HCT116 (cell line): ENCODE measurements around the gene MICA. TPM values are rescaled to one million over a fixed set of nuclear protein-coding genes. Genes with fewer than 3 reads are reported as not detected.

ENCODE experiments used
- ATAC-seq: fragments of 200-7000 bp; cut with Tn5 transposase; 2 replicates; pipeline ENCODE4 v1.9.1; 2020; ENCODE audit warnings: mild to moderate bottlenecking, moderate library complexity
- BruUV-seq: library from RNA; stranded (reverse); fragments of 400-500 nt; replicated peaks from 2 replicates; lab custom pipeline; 2021; lab: Mats Ljungman, UMichigan
- CTCF ChIA-PET: fragments of 300-600 bp; sonication (Branson Sonifier 250); formaldehyde crosslinking; loops from one replicate; lab custom pipeline; 2021; ENCODE audit warnings: antibody characterized with exemption; lab: Charles Lee
- POLR2A ChIA-PET: fragments of 300-600, 350-600 bp; sonication (Branson Sonifier 250); formaldehyde crosslinking; loops from one replicate; lab custom pipeline; 2021; ENCODE audit warnings: antibody characterized with exemption; lab: Charles Lee
- RAD21 ChIA-PET, 2 experiments: fragments of 300-600 bp; sonication (Branson Sonifier 250); formaldehyde crosslinking; loops; one replicate each; lab custom pipeline; 2023; ENCODE audit warnings: low total read pairs in 2 of 2; ENCODE audit not compliant: uncharacterized antibody in 2 of 2, unreplicated experiment in 2 of 2, low non-redundant PET in 1 of 2; lab: Charles Lee
- DNase-seq: peaks from one replicate; pipeline ENCODE4 v3.0.0-alpha.2; 2010; ENCODE audit warnings: low read depth, low spot score
- H2AFZ ChIP-seq: fragments of 200-600 bp; shearing (Covaris generic), sonication (generic); 2 replicates; pipeline ENCODE4 v1.6.1; 2017; ENCODE audit warnings: low read depth, mixed run types, mixed read lengths, antibody characterized with exemption, low read length; ENCODE audit not compliant: poor library complexity, severe bottlenecking
- H3K27ac ChIP-seq: 2 replicates; pipeline ENCODE4 v1.5.1; 2012; ENCODE audit warnings: low read depth, low read length
- H3K27me3 ChIP-seq: fragments of 200-600 bp; sonication (generic); 2 replicates; pipeline ENCODE4 v1.6.1; 2016; ENCODE audit warnings: mixed run types, low read length, mixed read lengths; ENCODE audit not compliant: insufficient read depth
- H3K36me3 ChIP-seq, 2 experiments: fragments of 200-500 bp in 1 of 2; fragments of 200-600 bp in 1 of 2; sonication (Bioruptor generic) in 1 of 2; sonication (generic) in 1 of 2; 2 replicates each; pipeline versions ENCODE4 v1.5.1 to v1.6.1; 2014 to 2016; ENCODE audit warnings: low read length in 2 of 2, inconsistent platforms in 1 of 2, mixed read lengths in 1 of 2, mixed run types in 1 of 2; ENCODE audit not compliant: insufficient read depth in 2 of 2, control insufficient read depth in 1 of 2
- H3K4me1 ChIP-seq, 2 experiments: fragments of 200-600 bp in 1 of 2; sonication (generic) in 1 of 2; 2 replicates each; pipeline versions ENCODE4 v1.5.1 to v1.6.1; 2012 to 2017; ENCODE audit warnings: low read length in 2 of 2, inconsistent platforms in 1 of 2, mild to moderate bottlenecking in 1 of 2, mixed read lengths in 1 of 2, mixed run types in 1 of 2, moderate library complexity in 1 of 2; ENCODE audit not compliant: insufficient read depth in 2 of 2, control insufficient read depth in 1 of 2
- H3K4me2 ChIP-seq: fragments of 200-600 bp; sonication (generic); 2 replicates; pipeline ENCODE4 v1.6.1; 2017; ENCODE audit warnings: mixed run types, low read length, mixed read lengths
- H3K4me3 ChIP-seq, 2 experiments: fragments of 200-600 bp in 1 of 2; sonication (generic) in 1 of 2; replicated peaks in 1 of 2; 2 replicates each; pipeline ENCODE4 v1.5.1; 2011 to 2016; ENCODE audit warnings: low read length in 2 of 2, control low read depth in 1 of 2, low read depth in 1 of 2, mild to moderate bottlenecking in 1 of 2, mixed read lengths in 1 of 2, mixed run types in 1 of 2
- H3K79me2 ChIP-seq: fragments of 200-600 bp; sonication (generic); 2 replicates; pipeline ENCODE4 v1.6.1; 2017; ENCODE audit warnings: mild to moderate bottlenecking, mixed run types, low read length, moderate library complexity, mixed read lengths; ENCODE audit not compliant: insufficient read depth
- H3K9ac ChIP-seq: fragments of 200-600 bp; sonication (generic); 2 replicates; pipeline ENCODE4 v1.6.1; 2016; ENCODE audit warnings: low read length, mixed read lengths
- H3K9me2 ChIP-seq: fragments of 200-600 bp; sonication (generic), shearing (Covaris generic); 2 replicates; pipeline ENCODE4 v1.6.1; 2017; ENCODE audit warnings: mixed run types, mild to moderate bottlenecking, moderate library complexity; ENCODE audit not compliant: insufficient read depth
- H3K9me3 ChIP-seq, 2 experiments: fragments of 200-500 bp in 1 of 2; fragments of 200-600 bp in 1 of 2; sonication (Bioruptor generic) in 1 of 2; sonication (generic) in 1 of 2; 2 replicates each; pipeline ENCODE4 v1.6.1; 2014 to 2017; ENCODE audit warnings: low read length in 2 of 2, mixed read lengths in 2 of 2, inconsistent platforms in 1 of 2, low read depth in 1 of 2, mild to moderate bottlenecking in 1 of 2, mixed run types in 1 of 2, moderate library complexity in 1 of 2; ENCODE audit not compliant: control insufficient read depth in 1 of 2, insufficient read depth in 1 of 2
- H4K20me1 ChIP-seq: fragments of 200-600 bp; sonication (generic), shearing (Covaris generic); 2 replicates; pipeline ENCODE4 v1.6.1; 2017; ENCODE audit warnings: mixed run types, mild to moderate bottlenecking, moderate library complexity; ENCODE audit not compliant: insufficient read depth
- CBX3 ChIP-seq: IDR thresholded peaks from 2 replicates; pipeline ENCODE4 v1.6.1; 2012; ENCODE audit warnings: low read depth
- EGR1 ChIP-seq: IDR thresholded peaks from 2 replicates; pipeline ENCODE4 v1.6.1; 2012; ENCODE audit warnings: low read depth
- ELF1 ChIP-seq: IDR thresholded peaks from 2 replicates; pipeline ENCODE4 v1.6.1; 2012; ENCODE audit warnings: low read depth, borderline replicate concordance
- EZH2 ChIP-seq: fragments of 200-600 bp; sonication (generic); IDR thresholded peaks from 2 replicates; pipeline ENCODE4 v1.6.1; 2017; ENCODE audit warnings: antibody characterized with exemption, mixed run types
- JUND ChIP-seq: IDR thresholded peaks from 2 replicates; pipeline ENCODE4 v1.6.1; 2012
- POLR2A ChIP-seq: IDR thresholded peaks from 2 replicates; pipeline ENCODE4 v1.7.0; 2011; ENCODE audit warnings: borderline replicate concordance; ENCODE audit not compliant: insufficient read depth, insufficient read length; ENCODE audit errors: extremely low read depth
- POLR2AphosphoS5 ChIP-seq: IDR thresholded peaks from 2 replicates; pipeline ENCODE4 v1.6.1; 2011; ENCODE audit warnings: mild to moderate bottlenecking, low read depth, low read length, moderate library complexity
- RAD21 ChIP-seq: IDR thresholded peaks from 2 replicates; pipeline ENCODE4 v1.6.1; 2012; ENCODE audit warnings: low read depth, mild to moderate bottlenecking
- SIN3A ChIP-seq: IDR thresholded peaks from 2 replicates; pipeline ENCODE4 v1.6.1; 2012; ENCODE audit warnings: low read depth
- SP1 ChIP-seq: IDR thresholded peaks from 2 replicates; pipeline ENCODE4 v1.6.1; 2012; ENCODE audit warnings: low read depth
- SRF ChIP-seq: IDR thresholded peaks from 2 replicates; pipeline ENCODE4 v1.6.1; 2012; ENCODE audit warnings: low read depth
- TCF7L2 ChIP-seq: IDR thresholded peaks from 2 replicates; pipeline ENCODE4 v1.7.0; 2011; ENCODE audit warnings: borderline replicate concordance, inconsistent platforms; ENCODE audit not compliant: insufficient read depth, insufficient read length; ENCODE audit errors: extremely low read depth
- ZFX ChIP-seq: fragments of 450-650 bp; IDR thresholded peaks from 2 replicates; pipeline ENCODE4 v1.6.1; 2017
- ZNF274 ChIP-seq: fragments of 200-500 bp; sonication (Bioruptor generic); IDR thresholded peaks from 2 replicates; pipeline ENCODE4 v1.6.1; 2014; ENCODE audit warnings: mild to moderate bottlenecking, low read depth, low read length, inconsistent platforms
- intact Hi-C: fragments of 100-400 bp; cut with micrococcal nuclease; formaldehyde crosslinking; loops from 2 replicates; pipeline ENCODE4 v1.10.0; 2022
- total RNA-seq: library from RNA; stranded (reverse); gene quantifications from one replicate; pipeline ENCODE4 v1.2.1, GENCODE V29; 2021; ENCODE audit not compliant: unreplicated experiment
- TF ChIP-seq, protein P1 (sequence below), 3 experiments: fragments of 200-600 bp in 1 of 3; sonication (generic) in 1 of 3; IDR thresholded peaks in 2 of 3; conservative IDR thresholded peaks in 1 of 3; 2 replicates each; pipeline ENCODE4 v1.5.1; 2012 to 2017; ENCODE audit warnings: low read depth in 2 of 3, low read length in 2 of 3, antibody characterized with exemption in 1 of 3, borderline replicate concordance in 1 of 3, control low read depth in 1 of 3, mild to moderate bottlenecking in 1 of 3, mixed read lengths in 1 of 3, mixed run types in 1 of 3, moderate library complexity in 1 of 3; ENCODE audit not compliant: insufficient read depth in 1 of 3
- TF ChIP-seq, protein P2 (sequence below): IDR thresholded peaks from 2 replicates; pipeline ENCODE4 v1.6.1; 2012; ENCODE audit warnings: low read depth
- TF ChIP-seq, protein P3 (sequence below): IDR thresholded peaks from 2 replicates; pipeline ENCODE4 v1.6.1; 2012
- TF ChIP-seq, protein P4 (sequence below): IDR thresholded peaks from 2 replicates; pipeline ENCODE4 v1.6.1; 2012

The MICA gene
- total RNA-seq, 1 experiment from 2014 or later = 24.1 TPM

GRCh38 chr6:31438222-31438621 is 34.8 kb downstream of the MICA start:
- no peaks in the 10 kb centered on the region for H3K36me3 ChIP-seq
- H3K27ac ChIP-seq = no peak overlapping the region
- no peaks in the 10 kb centered on the region for H3K9me2 ChIP-seq
- no peak overlapping the region for H3K9ac ChIP-seq
- H3K4me2 ChIP-seq = no peak overlapping the region
- H2AFZ ChIP-seq = no peak overlapping the region
- no peak for ATAC-seq
- BruUV-seq = no TSS peak
- H3K4me1 ChIP-seq = peaks cover 2 to 10% of the 10 kb centered on the region in 2 experiments; a peak in 1 of 4 replicates
- RAD21 ChIA-PET = no interaction called here
- H3K27me3 ChIP-seq = no peaks in the 10 kb centered on the region
- no peak for TF ChIP-seq SP1
- no peak for TF ChIP-seq TCF7L2
- no peak for TF ChIP-seq JUND
- no peak for TF ChIP-seq EGR1
- TF ChIP-seq ZFX = no peak
- TF ChIP-seq, protein P1, sequence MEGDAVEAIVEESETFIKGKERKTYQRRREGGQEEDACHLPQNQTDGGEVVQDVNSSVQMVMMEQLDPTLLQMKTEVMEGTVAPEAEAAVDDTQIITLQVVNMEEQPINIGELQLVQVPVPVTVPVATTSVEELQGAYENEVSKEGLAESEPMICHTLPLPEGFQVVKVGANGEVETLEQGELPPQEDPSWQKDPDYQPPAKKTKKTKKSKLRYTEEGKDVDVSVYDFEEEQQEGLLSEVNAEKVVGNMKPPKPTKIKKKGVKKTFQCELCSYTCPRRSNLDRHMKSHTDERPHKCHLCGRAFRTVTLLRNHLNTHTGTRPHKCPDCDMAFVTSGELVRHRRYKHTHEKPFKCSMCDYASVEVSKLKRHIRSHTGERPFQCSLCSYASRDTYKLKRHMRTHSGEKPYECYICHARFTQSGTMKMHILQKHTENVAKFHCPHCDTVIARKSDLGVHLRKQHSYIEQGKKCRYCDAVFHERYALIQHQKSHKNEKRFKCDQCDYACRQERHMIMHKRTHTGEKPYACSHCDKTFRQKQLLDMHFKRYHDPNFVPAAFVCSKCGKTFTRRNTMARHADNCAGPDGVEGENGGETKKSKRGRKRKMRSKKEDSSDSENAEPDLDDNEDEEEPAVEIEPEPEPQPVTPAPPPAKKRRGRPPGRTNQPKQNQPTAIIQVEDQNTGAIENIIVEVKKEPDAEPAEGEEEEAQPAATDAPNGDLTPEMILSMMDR (IDR thresholded peaks at IDR 0.05 in 2 of 3, conservative IDR thresholded peaks at IDR 0.05 in 1 of 3; ENCODE audit: borderline replicate concordance in 1 of 3, insufficient read depth in 1 of 3, low read depth in 2 of 3, low read length in 2 of 3) = no peak
- no peak for TF ChIP-seq POLR2A
- no peak for TF ChIP-seq SIN3A
- TF ChIP-seq, protein P2, sequence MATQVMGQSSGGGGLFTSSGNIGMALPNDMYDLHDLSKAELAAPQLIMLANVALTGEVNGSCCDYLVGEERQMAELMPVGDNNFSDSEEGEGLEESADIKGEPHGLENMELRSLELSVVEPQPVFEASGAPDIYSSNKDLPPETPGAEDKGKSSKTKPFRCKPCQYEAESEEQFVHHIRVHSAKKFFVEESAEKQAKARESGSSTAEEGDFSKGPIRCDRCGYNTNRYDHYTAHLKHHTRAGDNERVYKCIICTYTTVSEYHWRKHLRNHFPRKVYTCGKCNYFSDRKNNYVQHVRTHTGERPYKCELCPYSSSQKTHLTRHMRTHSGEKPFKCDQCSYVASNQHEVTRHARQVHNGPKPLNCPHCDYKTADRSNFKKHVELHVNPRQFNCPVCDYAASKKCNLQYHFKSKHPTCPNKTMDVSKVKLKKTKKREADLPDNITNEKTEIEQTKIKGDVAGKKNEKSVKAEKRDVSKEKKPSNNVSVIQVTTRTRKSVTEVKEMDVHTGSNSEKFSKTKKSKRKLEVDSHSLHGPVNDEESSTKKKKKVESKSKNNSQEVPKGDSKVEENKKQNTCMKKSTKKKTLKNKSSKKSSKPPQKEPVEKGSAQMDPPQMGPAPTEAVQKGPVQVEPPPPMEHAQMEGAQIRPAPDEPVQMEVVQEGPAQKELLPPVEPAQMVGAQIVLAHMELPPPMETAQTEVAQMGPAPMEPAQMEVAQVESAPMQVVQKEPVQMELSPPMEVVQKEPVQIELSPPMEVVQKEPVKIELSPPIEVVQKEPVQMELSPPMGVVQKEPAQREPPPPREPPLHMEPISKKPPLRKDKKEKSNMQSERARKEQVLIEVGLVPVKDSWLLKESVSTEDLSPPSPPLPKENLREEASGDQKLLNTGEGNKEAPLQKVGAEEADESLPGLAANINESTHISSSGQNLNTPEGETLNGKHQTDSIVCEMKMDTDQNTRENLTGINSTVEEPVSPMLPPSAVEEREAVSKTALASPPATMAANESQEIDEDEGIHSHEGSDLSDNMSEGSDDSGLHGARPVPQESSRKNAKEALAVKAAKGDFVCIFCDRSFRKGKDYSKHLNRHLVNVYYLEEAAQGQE = no peak
- no peak for TF ChIP-seq RAD21
- TF ChIP-seq, protein P3, sequence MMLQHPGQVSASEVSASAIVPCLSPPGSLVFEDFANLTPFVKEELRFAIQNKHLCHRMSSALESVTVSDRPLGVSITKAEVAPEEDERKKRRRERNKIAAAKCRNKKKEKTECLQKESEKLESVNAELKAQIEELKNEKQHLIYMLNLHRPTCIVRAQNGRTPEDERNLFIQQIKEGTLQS = no peak
- no peak for TF ChIP-seq POLR2AphosphoS5
- no peak for TF ChIP-seq ELF1
- TF ChIP-seq, protein P4, sequence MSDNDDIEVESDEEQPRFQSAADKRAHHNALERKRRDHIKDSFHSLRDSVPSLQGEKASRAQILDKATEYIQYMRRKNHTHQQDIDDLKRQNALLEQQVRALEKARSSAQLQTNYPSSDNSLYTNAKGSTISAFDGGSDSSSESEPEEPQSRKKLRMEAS = no peak
- no peak for TF ChIP-seq EZH2
- no peak for TF ChIP-seq CBX3
- TF ChIP-seq SRF = no peak
- no peak for TF ChIP-seq ZNF274
- intact Hi-C loops = no loop called here
- no peaks in the 10 kb centered on the region for H3K9me3 ChIP-seq
- DNase-seq = no peak
- H4K20me1 ChIP-seq = no peaks in the 10 kb centered on the region
- H3K4me3 ChIP-seq = no peak overlapping the region
- no peaks in the 10 kb centered on the region for H3K79me2 ChIP-seq
- POLR2A ChIA-PET = no interaction called here
- CTCF ChIA-PET = no interaction called here
